ENCODE measurements around the gene FREM2. TPM values are rescaled to one million over a fixed set of nuclear protein-coding genes. Genes with fewer than 3 reads are reported as not detected.

The FREM2 gene
- total and polyA plus RNA-seq, 8 donors, result 1.4 to 9.8 (median 6.3) TPM

- no peak for DNase-seq
- H3K27ac ChIP-seq, result no peak overlapping the region
- H3K4me3 ChIP-seq, result no peak overlapping the region
- WGBS, 2 donors, result 25 to 39% methylated on average over 2 of the region's 2 CpGs
- ATAC-seq, result peak; percentile 52 to 74 (median 66)
- no peak for FAIRE-seq
- intact Hi-C loops (cut with DNase I), result no loop called here
- no peak for TF ChIP-seq CTCF (IDR thresholded peaks at IDR 0.05)
- no peaks in the 10 kb centered on the region for H3K9me3 ChIP-seq
- no peaks in the 10 kb centered on the region for H3K36me3 ChIP-seq
- peaks cover 8% of the 10 kb centered on the region in 3 donors for H3K4me1 ChIP-seq
- no peaks in the 10 kb centered on the region for H3K27me3 ChIP-seq
Observed at GRCh38 chr13:38819596-38819995, 132.7 kb downstream of the FREM2 start.

DNA sequence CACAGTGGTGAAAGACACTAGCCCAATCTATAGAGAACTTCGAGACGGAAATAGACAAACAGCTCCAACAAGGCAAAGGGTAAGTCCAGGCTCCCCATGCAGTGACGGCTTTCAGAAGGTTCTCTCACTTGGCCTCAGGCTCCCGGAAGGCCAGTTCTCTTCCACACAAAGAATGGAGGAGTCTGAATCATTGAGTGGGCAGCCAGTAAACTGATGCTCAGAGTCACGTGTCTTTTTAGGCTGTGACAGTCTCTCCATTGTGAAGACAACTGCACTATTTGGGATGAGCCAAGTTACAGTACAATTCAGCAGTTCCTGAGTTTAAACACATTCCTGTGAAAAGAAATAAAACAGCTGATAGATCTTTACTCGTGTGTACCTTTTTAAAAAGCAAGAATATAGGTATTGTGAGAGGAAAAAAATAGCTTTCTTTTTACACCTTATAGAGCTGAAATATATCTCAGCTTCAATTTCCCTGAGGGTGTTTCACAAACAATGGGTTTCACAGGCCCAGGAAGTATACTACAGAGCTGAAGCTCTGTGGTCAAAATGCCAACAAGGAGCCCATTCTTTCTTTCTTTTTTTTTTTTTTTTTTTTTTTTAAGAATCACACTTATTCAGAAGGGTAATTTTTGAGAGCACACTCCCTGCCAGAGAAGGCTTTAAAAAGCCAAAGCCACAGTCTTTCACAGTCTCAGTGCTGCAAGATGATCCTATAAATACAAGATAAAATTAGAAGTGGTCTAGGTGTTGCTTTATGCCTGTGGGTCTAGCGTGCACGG lies 135.1 kb downstream of the FREM2 start:
- H3K27ac ChIP-seq, result no peak overlapping the region
- H3K27me3 ChIP-seq, result no peaks in the 10 kb centered on the region
- no peaks in the 10 kb centered on the region for H3K36me3 ChIP-seq
- FAIRE-seq, result no peak
- no peak for ATAC-seq
- H3K4me3 ChIP-seq, result no peak overlapping the region
- no peaks in the 10 kb centered on the region for H3K9me3 ChIP-seq
- intact Hi-C loops (cut with DNase I), result no loop called here
- 82 to 90% methylated on average over 8 of the region's 8 CpGs for WGBS, 2 donors
- DNase-seq, result no peak
- TF ChIP-seq CTCF (IDR thresholded peaks at IDR 0.05), result no peak
- peaks cover 8 to 20% (median 8%) of the 10 kb centered on the region in 3 donors for H3K4me1 ChIP-seq

DNA sequence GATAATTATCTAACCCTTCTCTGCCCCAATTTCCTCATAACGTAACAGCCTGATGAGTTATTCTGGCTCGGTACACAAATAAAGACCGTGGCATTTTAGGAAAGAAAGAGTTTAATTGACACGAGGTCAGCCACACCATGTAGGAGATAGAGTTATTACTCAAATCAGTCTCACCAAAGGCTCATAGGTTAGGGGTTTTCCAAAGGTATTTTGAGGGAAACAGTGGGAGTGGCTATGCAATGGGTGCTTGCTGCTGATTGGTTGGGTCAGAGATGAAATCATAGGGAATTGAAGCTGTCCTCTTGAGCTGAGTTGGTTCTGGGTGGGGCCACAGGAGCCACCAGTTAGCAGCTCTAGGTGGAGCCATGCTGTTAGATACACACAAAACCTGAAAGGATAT lies 137.5 kb downstream of the FREM2 start:
- TF ChIP-seq CTCF (IDR thresholded peaks at IDR 0.05), result no peak
- no peak for ATAC-seq
- H3K4me1 ChIP-seq, result peaks cover 2 to 16% (median 6%) of the 10 kb centered on the region in 3 donors
- H3K9me3 ChIP-seq, result no peaks in the 10 kb centered on the region
- no peak for FAIRE-seq
- H3K4me3 ChIP-seq, result no peak overlapping the region
- no peaks in the 10 kb centered on the region for H3K36me3 ChIP-seq
- H3K27me3 ChIP-seq, result no peaks in the 10 kb centered on the region
- intact Hi-C loops (cut with DNase I), result no loop called here
- WGBS, 2 donors, result 90% methylated on average over 4 of the region's 4 CpGs
- no peak overlapping the region for H3K27ac ChIP-seq
- DNase-seq, result no peak

- Histone ChIP-seq H3K9me3 (no peaks in the 10 kb centered on the region), H3K27me3 (no peaks in the 10 kb centered on the region), H3K4me3 (no peak overlapping the region), H3K36me3 (no peaks in the 10 kb centered on the region), H3K27ac (peak overlapping the region in 3 of 4 donors; percentile 0 to 51 (median 12)), H3K4me1 (peaks cover 0 to 15% (median 0%) of the 10 kb centered on the region in 3 donors)
- FAIRE-seq, result no peak
- TF ChIP-seq CTCF (IDR thresholded peaks at IDR 0.05), result no peak
- intact Hi-C loops (cut with DNase I), result no loop called here
- DNase-seq, result peak in 3 of 6 donors; percentile 28 to 45 (median 44)
- WGBS, 2 donors, result 24 to 27% methylated on average over 11 of the region's 11 CpGs
- ATAC-seq, result peak; percentile 71 to 86 (median 82)
Observed at GRCh38 chr13:38826182-38826813, 139.4 kb downstream of the FREM2 start.

Data from pancreas (tissue), 10 donors.